Suprapubic skin (tissue), 4 donors: ENCODE results near the gene SPRYD4.

Source experiments
- CTCF ChIP-seq, 2 donors: fragments of 200-600 bp in 1 of 2; fragments of 450-650 bp in 1 of 2; sonication (generic) in 1 of 2; IDR thresholded peaks; one replicate each; pipeline ENCODE4 v1.5.1; 2016 to 2019; ENCODE audit warnings: antibody characterized with exemption in 2 of 2, mild to moderate bottlenecking in 1 of 2, moderate library complexity in 1 of 2
- EP300 ChIP-seq: sonication (generic); formaldehyde crosslinking; IDR thresholded peaks from one replicate; pipeline ENCODE4 v1.6.1; 2017; ENCODE audit warnings: antibody characterized with exemption
- POLR2AphosphoS5 ChIP-seq, 3 donors: sonication (generic); formaldehyde crosslinking; IDR thresholded peaks; one replicate each; pipeline ENCODE4 v1.6.1; 2017; ENCODE audit warnings: antibody characterized with exemption in 3 of 3

DNA sequence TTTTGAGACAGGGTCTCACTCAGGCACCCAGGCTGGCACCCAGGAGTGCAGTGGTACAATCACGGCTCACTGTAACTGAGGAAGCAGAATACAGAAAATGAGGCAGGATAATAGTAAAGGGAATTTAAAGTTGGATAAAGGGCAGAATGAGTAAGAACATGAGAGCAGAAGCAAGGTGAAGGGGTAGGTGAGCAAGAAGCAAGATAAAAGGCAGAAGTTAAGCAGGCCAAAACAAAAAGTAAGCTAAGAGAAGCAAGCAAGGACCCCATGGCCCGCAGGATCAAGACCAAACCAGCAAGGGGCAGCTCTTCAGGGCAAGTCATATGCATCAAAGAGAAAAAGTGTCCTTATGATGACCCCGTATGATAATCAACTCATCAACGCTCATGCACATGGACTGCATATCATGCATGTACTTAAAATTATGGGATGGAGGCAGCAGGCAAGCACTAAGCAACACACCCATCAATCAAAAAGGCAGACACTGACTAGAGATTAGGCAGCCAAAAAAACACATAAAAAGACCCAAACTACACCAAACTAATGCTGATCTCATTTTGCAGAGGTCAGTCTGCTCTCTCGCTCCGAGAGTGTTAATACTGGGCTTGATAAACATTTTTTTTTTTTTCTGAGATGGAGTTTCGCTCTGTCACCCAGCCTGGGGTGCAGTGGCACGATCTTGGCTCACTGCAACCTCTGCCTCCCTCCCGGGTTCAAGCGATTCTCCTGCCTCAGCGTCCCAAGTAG is 30.8 kb upstream of the SPRYD4 start:
- TF ChIP-seq CTCF (IDR thresholded peaks at IDR 0.05) (no peak), EP300 (no peak), POLR2AphosphoS5 (IDR thresholded peaks at IDR 0.05) (no peak)
